GM12865 (cell line): ENCODE measurements around the gene ZBTB1.
"Not testable (repeated sequence)": the region's sequence is repeated elsewhere in the genome, so short reads cannot be mapped to it uniquely, and the experiment has no call there.

Experiments
- DNase-seq: peaks from one replicate; pipeline ENCODE4 v3.0.0; 2010; ENCODE audit warnings: low read depth
- H3K4me3 ChIP-seq: 2 replicates; pipeline ENCODE4 v1.5.1; 2011; ENCODE audit warnings: mild to moderate bottlenecking, low read depth, low read length, control low read depth
- CTCF ChIP-seq: IDR thresholded peaks from 2 replicates; pipeline ENCODE4 v1.5.1; 2011; ENCODE audit warnings: low read length, control low read depth, low read depth, inconsistent platforms; ENCODE audit not compliant: insufficient read depth; ENCODE audit errors: missing control alignments

The ZBTB1 gene

GRCh38 chr14:64554556-64554955, 50.0 kb downstream of the ZBTB1 start:
- H3K4me3 ChIP-seq = no peak overlapping the region
- no peak for DNase-seq
- TF ChIP-seq CTCF = no peak

- H3K4me3 ChIP-seq = no peak overlapping the region
- no peak for TF ChIP-seq CTCF
- no peak for DNase-seq
These were observed 52.0 kb downstream of the ZBTB1 start for GRCh38 chr14:64556526-64556925.

GRCh38 chr14:64558216-64558615, 53.6 kb downstream of the ZBTB1 start:
- H3K4me3 ChIP-seq, DNase-seq: not testable (repeated sequence)

- no peak for DNase-seq
- no peak overlapping the region for H3K4me3 ChIP-seq
- no peak for TF ChIP-seq CTCF
These were observed 57.1 kb downstream of the ZBTB1 start for GRCh38 chr14:64561631-64562030.

- no peak for DNase-seq
- TF ChIP-seq CTCF = no peak
- H3K4me3 ChIP-seq = no peak overlapping the region
These were observed 57.9 kb downstream of the ZBTB1 start for GRCh38 chr14:64562436-64562835.

GRCh38 chr14:64563696-64564095, 59.1 kb downstream of the ZBTB1 start:
- no peak for TF ChIP-seq CTCF
- H3K4me3 ChIP-seq = no peak overlapping the region
- no peak for DNase-seq

GRCh38 chr14:64566651-64567122, 62.1 kb downstream of the ZBTB1 start:
- DNase-seq = no peak
- H3K4me3 ChIP-seq = no peak overlapping the region
- TF ChIP-seq CTCF = no peak
